ENCODE measurements around the gene SLC18A2.
"Not testable (repeated sequence)": the region's sequence is repeated elsewhere in the genome, so short reads cannot be mapped to it uniquely, and the experiment has no call there.

The SLC18A2 gene

DNA sequence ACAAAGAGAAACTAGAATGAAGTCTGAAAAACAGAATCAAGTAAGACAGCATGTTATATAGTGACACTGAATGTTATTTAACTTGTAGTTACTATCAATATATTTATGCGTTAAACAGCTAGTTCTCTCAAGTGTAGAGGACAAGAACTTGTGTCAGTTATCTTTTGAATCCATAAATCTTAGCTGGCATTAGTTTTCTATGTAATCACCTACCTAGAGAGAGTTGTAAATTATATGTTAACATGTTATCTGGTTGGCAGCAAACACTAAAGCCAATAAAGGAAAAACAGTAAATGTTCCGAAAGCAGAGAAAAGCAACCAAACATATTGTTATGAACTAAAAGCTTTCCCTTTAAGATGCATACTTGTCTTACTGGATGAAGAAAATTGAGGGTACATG lies 36.8 kb downstream of the SLC18A2 start:
- DNase-seq (ENCODE audit: low read depth in 2 of 2) = no peak
- no peak overlapping the region for H3K4me3 ChIP-seq (replicated peaks in 1 of 2; ENCODE audit: low read depth in 2 of 2, low read length in 2 of 2)
- TF ChIP-seq CTCF (IDR thresholded peaks at IDR 0.05; ENCODE audit: low read depth, low read length) = no peak

DNA sequence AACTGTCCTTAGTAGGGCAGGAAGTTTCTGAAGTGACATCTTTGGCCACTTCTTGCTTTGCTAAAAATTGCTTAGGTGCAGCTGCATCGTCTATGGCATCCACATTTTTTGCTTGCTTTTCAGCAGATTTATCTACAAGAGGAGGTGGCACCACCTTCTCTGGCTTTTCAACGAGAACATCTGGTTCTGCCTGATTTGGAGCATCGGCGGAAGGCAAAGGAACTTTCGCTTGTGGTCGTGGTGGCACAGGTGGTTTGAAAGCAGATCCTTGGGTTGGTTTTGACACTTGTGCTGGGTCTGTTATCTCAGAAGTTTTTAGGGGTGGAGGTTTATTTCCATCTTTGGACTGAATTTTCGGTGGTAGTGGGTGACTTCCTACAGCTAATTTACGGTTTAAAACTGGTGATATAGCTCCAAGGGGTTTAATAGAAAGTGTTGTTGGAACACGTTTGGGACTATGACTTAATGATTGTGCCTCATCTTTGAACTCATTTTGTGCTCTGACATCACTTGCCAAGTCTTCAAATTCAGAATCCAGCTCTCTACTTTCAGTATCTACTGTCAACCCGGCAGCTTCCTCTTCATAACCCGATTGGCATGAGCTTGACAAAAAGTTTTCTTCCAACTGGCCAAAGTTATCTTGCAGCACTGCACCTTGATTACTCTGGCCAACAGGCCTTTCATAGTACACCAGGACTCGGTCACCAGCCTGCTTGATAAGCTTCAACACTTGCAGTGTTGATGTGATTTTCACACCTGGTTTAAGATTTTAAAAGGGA lies 44.0 kb downstream of the SLC18A2 start:
- no peak for TF ChIP-seq CTCF (IDR thresholded peaks at IDR 0.05; ENCODE audit: low read depth, low read length)
- H3K4me3 ChIP-seq (replicated peaks in 1 of 2; ENCODE audit: low read depth in 2 of 2, low read length in 2 of 2) = no peak overlapping the region
- no peak for DNase-seq (ENCODE audit: low read depth in 2 of 2)

DNA sequence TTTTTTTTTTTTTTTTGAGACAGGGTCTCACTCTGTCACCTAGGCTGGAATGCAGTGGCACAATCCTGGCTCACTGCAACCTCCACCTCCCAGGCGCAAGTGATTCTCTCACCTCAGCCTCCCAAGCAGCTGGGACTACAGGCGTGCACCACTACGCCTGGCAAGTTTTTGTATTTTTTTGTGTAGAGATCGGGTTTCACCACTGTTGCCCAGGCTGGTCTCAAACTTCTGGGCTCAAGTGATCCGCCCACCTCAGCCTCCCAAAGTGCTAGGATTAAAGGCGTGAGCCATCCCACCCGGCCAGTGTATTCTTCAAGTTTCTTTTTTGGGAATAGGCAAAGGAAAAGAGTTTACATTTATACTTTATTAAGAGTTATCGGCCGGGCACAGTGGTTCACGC lies 50.0 kb downstream of the SLC18A2 start:
- H3K4me3 ChIP-seq (replicated peaks in 1 of 2; ENCODE audit: low read depth in 2 of 2, low read length in 2 of 2); DNase-seq (ENCODE audit: low read depth in 2 of 2): not testable (repeated sequence)

DNA sequence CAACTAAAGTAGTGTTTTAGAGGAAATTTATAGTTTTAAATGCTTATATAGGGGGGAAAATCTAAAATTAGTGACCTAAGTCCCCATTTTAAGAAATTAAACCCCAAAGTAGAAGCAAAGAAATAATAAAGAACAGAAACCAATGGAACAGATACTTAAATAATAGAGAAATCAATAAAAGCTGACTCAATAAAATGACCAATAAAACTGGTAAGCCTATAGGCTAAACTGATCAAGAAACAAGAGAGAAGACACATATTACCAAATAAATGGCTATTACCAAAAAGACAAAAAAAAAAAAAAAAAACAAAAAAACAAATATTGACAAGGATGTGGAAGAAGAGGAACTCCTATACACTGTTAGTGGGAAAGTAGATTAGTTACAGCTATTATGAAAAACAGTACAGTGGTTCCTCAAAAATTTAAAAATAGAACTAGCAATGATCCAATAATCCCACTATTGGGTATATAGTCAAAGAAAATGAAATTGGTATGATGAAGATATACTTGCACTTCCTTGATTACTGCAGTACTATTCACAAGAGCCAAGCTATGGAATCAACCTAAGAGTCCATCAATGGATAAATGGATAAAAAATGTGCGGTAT lies 53.2 kb downstream of the SLC18A2 start:
- no peak for TF ChIP-seq CTCF (IDR thresholded peaks at IDR 0.05; ENCODE audit: low read depth, low read length)
- no peak overlapping the region for H3K4me3 ChIP-seq (replicated peaks in 1 of 2; ENCODE audit: low read depth in 2 of 2, low read length in 2 of 2)
- DNase-seq (ENCODE audit: low read depth in 2 of 2) = no peak

- no peak overlapping the region for H3K4me3 ChIP-seq (replicated peaks in 1 of 2; ENCODE audit: low read depth in 2 of 2, low read length in 2 of 2)
- no peak for DNase-seq (ENCODE audit: low read depth in 2 of 2)
- TF ChIP-seq CTCF (IDR thresholded peaks at IDR 0.05; ENCODE audit: low read depth, low read length) = no peak
Measured at GRCh38 chr10:117294735-117295134, 53.8 kb downstream of the SLC18A2 start.

- DNase-seq (ENCODE audit: low read depth in 2 of 2) = no peak
- no peak overlapping the region for H3K4me3 ChIP-seq (replicated peaks in 1 of 2; ENCODE audit: low read depth in 2 of 2, low read length in 2 of 2)
- no peak for TF ChIP-seq CTCF (IDR thresholded peaks at IDR 0.05; ENCODE audit: low read depth, low read length)
Measured at GRCh38 chr10:117298219-117298618, 57.3 kb downstream of the SLC18A2 start.

GRCh38 chr10:117299435-117299834 lies 58.5 kb downstream of the SLC18A2 start:
- no peak for DNase-seq (ENCODE audit: low read depth in 2 of 2)
- H3K4me3 ChIP-seq (replicated peaks in 1 of 2; ENCODE audit: low read depth in 2 of 2, low read length in 2 of 2) = no peak overlapping the region
- TF ChIP-seq CTCF (IDR thresholded peaks at IDR 0.05; ENCODE audit: low read depth, low read length) = no peak

All from cardiac fibroblast (primary cell).